GM18498 (cell line): Measurements from ENCODE around the gene SLC25A22.
A peak's percentile ranks its signal among the peaks of the same experiment; 100 is the strongest.

Experiments used
- ATAC-seq: cut with Tn5 transposase; IDR thresholded peaks from one replicate; pipeline ENCODE4 v1.9.1; 2021; ENCODE audit warnings: mild to moderate bottlenecking, moderate library complexity; ENCODE audit not compliant: unreplicated experiment

SLC25A22 gene

DNA sequence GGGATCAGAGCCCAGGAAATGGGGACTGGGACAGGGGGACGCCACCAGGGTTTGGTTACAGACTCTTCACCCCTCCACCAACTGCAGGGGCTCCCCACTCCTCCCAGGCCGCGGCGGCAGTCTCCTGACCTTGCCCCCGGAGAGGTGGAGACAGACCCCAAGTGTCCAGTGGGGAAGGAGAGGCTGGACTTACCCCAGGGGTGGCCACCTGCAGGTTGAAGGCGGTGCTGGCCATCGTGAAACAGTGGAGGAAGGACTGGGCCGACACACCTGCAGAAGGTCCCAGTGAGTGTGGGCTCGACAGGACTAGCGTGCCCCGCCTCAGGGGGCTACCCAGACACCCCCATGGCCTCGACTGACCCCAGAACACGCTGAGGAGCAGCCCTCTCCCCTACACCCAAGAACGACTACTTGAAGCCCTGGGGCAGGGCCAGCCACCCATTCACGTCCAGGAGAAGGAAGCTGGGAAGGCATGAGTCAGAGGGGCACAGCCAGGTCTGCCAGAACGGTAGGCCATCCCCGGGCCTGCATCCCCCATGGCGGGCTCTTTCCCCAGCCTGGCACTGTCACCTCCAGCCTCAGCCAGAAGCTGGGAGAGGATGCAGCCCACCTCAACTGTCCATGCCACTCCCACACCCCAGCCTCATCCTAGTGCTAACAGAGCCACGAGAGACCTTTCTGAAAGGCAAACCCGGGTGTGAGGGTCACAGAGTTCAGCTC lies 23.0 kb downstream of the SLC25A22 start:
- no peak for ATAC-seq

GRCh38 chr11:773830-774229 lies 24.3 kb downstream of the SLC25A22 start:
- no peak for ATAC-seq

DNA sequence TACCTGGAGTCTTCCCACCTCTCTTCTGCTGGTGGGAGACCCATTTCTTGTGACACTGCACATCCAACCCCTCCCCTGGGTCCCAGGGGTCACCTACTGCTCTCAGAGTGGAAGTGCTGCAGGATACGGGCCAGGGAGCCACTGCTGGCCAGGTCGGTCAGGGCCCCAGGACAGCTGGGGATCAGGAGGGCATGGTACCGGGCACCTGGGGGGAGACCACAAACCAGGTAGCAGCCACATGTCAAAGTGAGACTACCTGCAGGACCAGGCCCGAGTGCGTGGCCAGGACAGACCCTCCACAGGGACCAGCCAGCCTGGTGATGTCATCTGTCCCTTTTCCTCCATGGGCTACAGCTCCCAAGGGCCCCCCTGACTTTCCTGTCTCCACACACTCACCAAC lies 24.7 kb downstream of the SLC25A22 start:
- ATAC-seq, result no peak

- no peak for ATAC-seq
These were observed 25.4 kb downstream of the SLC25A22 start for GRCh38 chr11:772429-773390.

DNA sequence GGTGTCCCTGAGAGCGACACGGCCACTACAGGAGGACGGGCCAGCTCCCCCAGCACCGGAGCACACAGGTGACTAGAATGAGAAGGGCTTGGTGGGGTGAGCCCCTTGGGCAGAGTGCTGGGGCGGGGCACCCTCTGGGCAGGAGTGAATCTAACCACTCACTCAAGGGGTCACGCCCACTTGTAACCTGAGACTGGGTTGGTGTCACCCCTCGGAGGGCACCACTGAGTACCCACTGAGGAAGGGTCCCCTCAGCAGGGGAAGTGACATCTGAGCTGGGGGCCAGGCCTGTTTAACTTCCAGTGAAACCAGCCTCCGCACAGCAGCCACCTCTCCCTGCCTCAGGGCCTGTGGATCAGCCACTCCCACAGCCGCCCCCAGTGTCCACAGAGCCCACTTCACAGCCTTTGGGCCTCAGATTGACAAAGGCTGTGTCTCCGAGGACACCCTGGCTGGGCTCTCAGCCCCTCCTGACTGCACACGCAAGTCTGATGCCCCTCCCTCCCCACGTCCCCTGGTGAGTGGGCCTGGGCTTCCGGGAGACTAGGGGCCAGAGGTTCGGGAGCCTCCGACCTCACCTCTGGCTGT lies 26.4 kb downstream of the SLC25A22 start:
- no peak for ATAC-seq

GRCh38 chr11:770642-771616 lies 27.2 kb downstream of the SLC25A22 start:
- no peak for ATAC-seq

- no peak for ATAC-seq
These were observed 28.0 kb downstream of the SLC25A22 start for GRCh38 chr11:769887-770641.

GRCh38 chr11:767238-767637 lies 30.8 kb downstream of the SLC25A22 start:
- no peak for ATAC-seq

- ATAC-seq, result no peak
These were observed 31.2 kb downstream of the SLC25A22 start for GRCh38 chr11:766936-767210.

GRCh38 chr11:766106-766935 lies 31.8 kb downstream of the SLC25A22 start:
- ATAC-seq, result no peak

- no peak for ATAC-seq
These were observed 32.3 kb downstream of the SLC25A22 start for GRCh38 chr11:765802-766091.

- ATAC-seq, result peak; percentile 47
These were observed 32.9 kb downstream of the SLC25A22 start for GRCh38 chr11:765025-765801.

DNA sequence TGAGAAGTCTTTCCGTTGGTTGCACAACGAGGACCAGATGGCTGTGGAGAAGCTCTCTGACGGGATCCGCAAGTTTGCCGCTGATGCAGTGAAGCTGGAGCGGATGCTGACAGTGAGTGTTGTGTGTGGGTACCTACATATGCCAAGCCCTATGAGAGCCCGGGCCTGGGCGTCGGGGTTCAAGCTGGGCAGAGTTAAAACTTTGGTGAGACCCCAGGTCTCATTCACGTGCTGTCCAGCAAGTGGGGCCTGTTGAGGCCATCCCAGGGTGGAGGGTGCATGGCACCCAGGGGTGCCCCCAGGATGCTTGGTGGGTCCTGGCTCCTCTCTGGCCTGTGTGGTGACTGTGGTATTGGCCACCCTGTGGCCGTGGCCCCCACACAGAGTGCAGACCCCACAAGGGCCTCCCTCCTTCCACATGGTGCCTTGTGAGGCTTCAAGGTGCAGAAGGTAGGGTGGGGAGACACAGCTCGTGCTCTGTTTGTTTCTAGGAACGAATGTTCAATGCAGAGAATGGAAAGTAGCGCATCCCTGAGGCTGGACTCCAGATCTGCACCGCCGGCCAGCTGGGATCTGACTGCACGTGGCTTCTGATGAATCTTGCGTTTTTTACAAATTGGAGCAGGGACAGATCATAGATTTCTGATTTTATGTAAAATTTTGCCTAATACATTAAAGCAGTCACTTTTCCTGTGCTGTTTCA lies 33.6 kb downstream of the SLC25A22 start:
- no peak for ATAC-seq

GRCh38 chr11:763549-764321 lies 34.3 kb downstream of the SLC25A22 start:
- no peak for ATAC-seq

- ATAC-seq, result no peak
These were observed 35.0 kb downstream of the SLC25A22 start for GRCh38 chr11:763073-763463.

- ATAC-seq, result no peak
These were observed 35.5 kb downstream of the SLC25A22 start for GRCh38 chr11:762421-763072.
